IMR-90 (cell line): ENCODE results near the gene LUZP2. TPM values are rescaled to one million over a fixed set of nuclear protein-coding genes. Genes with fewer than 3 reads are reported as not detected.

Experiments used
- ATAC-seq: fragments of 200-7000 bp; cut with Tn5 transposase; 2 replicates; pipeline ENCODE4 v1.9.1; 2020; ENCODE audit warnings: low read depth, mild to moderate bottlenecking, moderate library complexity
- BruUV-seq: library from RNA; stranded (reverse); fragments of 400-500 nt; replicated peaks from 2 replicates; lab custom pipeline; 2021; lab: Mats Ljungman, UMichigan
- CTCF ChIA-PET: fragments of 300-600 bp; formaldehyde crosslinking; extraction: SDS; loops from one replicate; lab custom pipeline; 2021; ENCODE audit warnings: antibody characterized with exemption; lab: Yijun Ruan, JAX
- POLR2A ChIA-PET: fragments of 300-600 bp; sonication (Branson Sonifier 250); formaldehyde crosslinking; loops from one replicate; lab custom pipeline; 2022; ENCODE audit warnings: antibody characterized with exemption; ENCODE audit not compliant: unreplicated experiment; lab: Charles Lee
- DNase-seq: peaks from one replicate; pipeline ENCODE4 v3.0.0; 2013
- H2AFZ ChIP-seq: replicated peaks from 2 replicates; pipeline ENCODE3; 2013; ENCODE audit warnings: low read length, mild to moderate bottlenecking; ENCODE audit not compliant: poor library complexity
- H2AK5ac ChIP-seq: 2 replicates; pipeline ENCODE4 v1.6.1; 2013; ENCODE audit warnings: low read depth, low read length, inconsistent platforms
- H2AK9ac ChIP-seq: replicated peaks from 2 replicates; pipeline ENCODE3; 2013; ENCODE audit warnings: mild to moderate bottlenecking, low read depth, low read length, moderate library complexity; ENCODE audit not compliant: poor library complexity
- H2BK120ac ChIP-seq: 2 replicates; pipeline ENCODE4 v1.6.1; 2013; ENCODE audit warnings: low read depth, low read length, inconsistent platforms
- H2BK15ac ChIP-seq: 3 replicates; pipeline ENCODE4 v1.6.1; 2013; ENCODE audit warnings: low read depth, low read length, inconsistent platforms
- H2BK20ac ChIP-seq: 2 replicates; pipeline ENCODE4 v1.6.1; 2013; ENCODE audit warnings: low read depth, mild to moderate bottlenecking, inconsistent platforms, low read length, moderate library complexity
- H2BK5ac ChIP-seq: 2 replicates; pipeline ENCODE4 v1.6.1; 2013; ENCODE audit warnings: mild to moderate bottlenecking, low read depth, low read length, inconsistent platforms; ENCODE audit not compliant: poor library complexity, severe bottlenecking
- H3K14ac ChIP-seq: replicated peaks from 2 replicates; pipeline ENCODE4 v1.6.1; 2013; ENCODE audit warnings: low read depth, low read length, inconsistent platforms
- H3K18ac ChIP-seq: 2 replicates; pipeline ENCODE4 v1.6.1; 2013; ENCODE audit warnings: low read depth, low read length, control low read depth
- H3K23ac ChIP-seq: 2 replicates; pipeline ENCODE4 v1.6.1; 2013; ENCODE audit warnings: low read depth, low read length, inconsistent platforms
- H3K27ac ChIP-seq: 2 replicates; pipeline ENCODE4 v1.5.1; 2013; ENCODE audit warnings: mild to moderate bottlenecking, control low read depth, low read length; ENCODE audit not compliant: insufficient read depth
- H3K27me3 ChIP-seq: 2 replicates; pipeline ENCODE4 v1.6.1; 2013; ENCODE audit warnings: low read length; ENCODE audit not compliant: control insufficient read depth, insufficient read depth
- H3K36me3 ChIP-seq: 2 replicates; pipeline ENCODE4 v1.6.1; 2013; ENCODE audit warnings: low read length, mixed read lengths; ENCODE audit not compliant: control insufficient read depth, insufficient read depth
- H3K4ac ChIP-seq: 2 replicates; pipeline ENCODE4 v1.6.1; 2013; ENCODE audit warnings: low read depth, low read length, inconsistent platforms
- H3K4me1 ChIP-seq: 2 replicates; pipeline ENCODE4 v1.6.1; 2013; ENCODE audit warnings: low read length, mixed read lengths; ENCODE audit not compliant: control insufficient read depth, insufficient read depth
- H3K4me2 ChIP-seq: 2 replicates; pipeline ENCODE4 v1.6.1; 2013; ENCODE audit warnings: low read depth, mild to moderate bottlenecking, control low read depth, low read length, moderate library complexity
- H3K4me3 ChIP-seq: 2 replicates; pipeline ENCODE4 v1.5.1; 2013; ENCODE audit warnings: low read depth, mild to moderate bottlenecking, control low read depth, low read length, moderate library complexity; ENCODE audit not compliant: insufficient read depth
- H3K56ac ChIP-seq: 2 replicates; pipeline ENCODE4 v1.6.1; 2013; ENCODE audit warnings: low read length, inconsistent platforms; ENCODE audit not compliant: insufficient read depth; ENCODE audit errors: extremely low read depth
- H3K79me1 ChIP-seq, 2 experiments: 2 replicates each; pipeline ENCODE4 v1.6.1; 2013; ENCODE audit warnings: low read length in 2 of 2, inconsistent platforms in 1 of 2, low read depth in 1 of 2
- H3K9ac ChIP-seq: 2 replicates; pipeline ENCODE4 v1.6.1; 2013; ENCODE audit warnings: low read depth, low read length, control low read depth
- H3K9me1 ChIP-seq: 2 replicates; pipeline ENCODE4 v1.6.1; 2013; ENCODE audit warnings: low read length, inconsistent platforms; ENCODE audit not compliant: insufficient read depth
- H3K9me3 ChIP-seq: 2 replicates; pipeline ENCODE4 v1.6.1; 2013; ENCODE audit warnings: low read length; ENCODE audit not compliant: control insufficient read depth, insufficient read depth
- H4K20me1 ChIP-seq: 2 replicates; pipeline ENCODE4 v1.6.1; 2013; ENCODE audit warnings: low read length, inconsistent platforms; ENCODE audit not compliant: insufficient read depth
- H4K5ac ChIP-seq: 2 replicates; pipeline ENCODE4 v1.6.1; 2013; ENCODE audit warnings: mild to moderate bottlenecking, low read depth, low read length, control low read depth
- H4K8ac ChIP-seq, 2 experiments: 2 replicates each; pipeline ENCODE4 v1.6.1; 2013; ENCODE audit warnings: low read depth in 2 of 2, low read length in 2 of 2, control low read depth in 1 of 2, inconsistent platforms in 1 of 2
- H4K91ac ChIP-seq: 2 replicates; pipeline ENCODE4 v1.6.1; 2013; ENCODE audit warnings: low read depth, low read length, inconsistent platforms; ENCODE audit not compliant: insufficient read depth
- BHLHE40 ChIP-seq: fragments of 150-350 bp; IDR thresholded peaks from 2 replicates; pipeline ENCODE4 v1.6.1; 2016; ENCODE audit warnings: mild to moderate bottlenecking, low read depth, low read length
- CEBPB ChIP-seq: IDR thresholded peaks from 2 replicates; pipeline ENCODE4 v1.6.1; 2012; ENCODE audit warnings: low read depth, low read length, improper control_type of control experiment
- CHD1 ChIP-seq: IDR thresholded peaks from 2 replicates; pipeline ENCODE4 v1.6.1; 2012; ENCODE audit warnings: low read depth, low read length, improper control_type of control experiment
- CTCF ChIP-seq: conservative IDR thresholded peaks from 2 replicates; pipeline ENCODE4 v1.5.1; 2012; ENCODE audit warnings: mild to moderate bottlenecking, low read depth, low read length, improper control_type of control experiment
- ELK1 ChIP-seq: fragments of 150-350 bp; IDR thresholded peaks from 2 replicates; pipeline ENCODE4 v1.6.1; 2016; ENCODE audit warnings: low read depth, mild to moderate bottlenecking, low read length, moderate library complexity, borderline replicate concordance
- FOS ChIP-seq: fragments of 150-350 bp; IDR thresholded peaks from 2 replicates; pipeline ENCODE4 v1.6.1; 2016; ENCODE audit warnings: low read depth, low read length
- MAFK ChIP-seq: IDR thresholded peaks from 2 replicates; pipeline ENCODE4 v1.6.1; 2012; ENCODE audit warnings: low read depth, low read length, improper control_type of control experiment
- MAZ ChIP-seq: IDR thresholded peaks from 2 replicates; pipeline ENCODE4 v1.6.1; 2012; ENCODE audit warnings: low read depth, mild to moderate bottlenecking, low read length, improper control_type of control experiment, moderate library complexity, borderline replicate concordance
- MXI1 ChIP-seq: IDR thresholded peaks from 2 replicates; pipeline ENCODE4 v1.6.1; 2012; ENCODE audit warnings: low read depth, mild to moderate bottlenecking, low read length, moderate library complexity, borderline replicate concordance
- NFE2L2 ChIP-seq: fragments of 150-350 bp; IDR thresholded peaks from 2 replicates; pipeline ENCODE4 v1.6.1; 2016; ENCODE audit warnings: low read depth, mild to moderate bottlenecking, low read length
- POLR2A ChIP-seq: IDR thresholded peaks from 2 replicates; pipeline ENCODE4 v1.6.1; 2012; ENCODE audit warnings: mild to moderate bottlenecking, low read depth, low read length
- RAD21 ChIP-seq: IDR thresholded peaks from 2 replicates; pipeline ENCODE4 v1.6.1; 2012; ENCODE audit warnings: low read length, improper control_type of control experiment
- RCOR1 ChIP-seq: IDR thresholded peaks from 2 replicates; pipeline ENCODE4 v1.6.1; 2012; ENCODE audit warnings: mild to moderate bottlenecking, low read length, improper control_type of control experiment; ENCODE audit not compliant: insufficient replicate concordance
- RFX5 ChIP-seq: IDR thresholded peaks from 2 replicates; pipeline ENCODE4 v1.8.0; 2012; ENCODE audit warnings: low read depth, mild to moderate bottlenecking, low read length, moderate library complexity
- SMC3 ChIP-seq: fragments of 150-350 bp; IDR thresholded peaks from 2 replicates; pipeline ENCODE4 v1.6.1; 2016; ENCODE audit warnings: low read depth, mild to moderate bottlenecking, antibody characterized with exemption, low read length, moderate library complexity
- USF2 ChIP-seq: fragments of 150-350 bp; IDR thresholded peaks from 2 replicates; pipeline ENCODE4 v1.6.1; 2017; ENCODE audit warnings: mild to moderate bottlenecking, antibody characterized with exemption, low read length, low read depth
- WGBS, 2 experiments: methylation state at CpG; one replicate each; pipeline versions ENCODE4 v1.1.5 to v1.1.7; 2013; ENCODE audit warnings: missing lambda C conversion rate in 2 of 2; ENCODE audit not compliant: insufficient read length in 1 of 2; ENCODE audit errors: extremely low coverage in 2 of 2; 5-methylcytosine and 5-hydroxymethylcytosine counted together
- dilution Hi-C: fragments of 300-500 bp; cut with HindIII; formaldehyde crosslinking; loops from one replicate; pipeline ENCODE4 v1.14.3; 2018; ENCODE audit warnings: low sequenced_read_pairs; ENCODE audit not compliant: unreplicated experiment
- in situ Hi-C: fragments of 300-500 bp; cut with MboI; formaldehyde crosslinking; loops from 3 replicates; pipeline ENCODE4 v1.14.3; 2019; ENCODE audit warnings: low sequenced_read_pairs, inconsistent platforms, mixed read lengths
- intact Hi-C: fragments of 100-400 bp; cut with micrococcal nuclease; formaldehyde crosslinking; loops from 2 replicates; pipeline ENCODE4 v1.10.0; 2022
- polyA plus RNA-seq, 3 experiments: library from polyadenylated mRNA; depleted of rRNA; stranded (reverse); fragments of >200 nt; gene quantifications; 2 replicates each; pipeline ENCODE4 v1.2.3, GENCODE V29; 2012; ENCODE audit warnings: low replicate concordance in 1 of 3
- total RNA-seq: library from RNA; depleted of rRNA; stranded (reverse); fragments of >200 nt; gene quantifications from 2 replicates; pipeline ENCODE4 v1.2.3, GENCODE V29; 2012

Gene LUZP2
- total and polyA plus RNA-seq, 2 of the 4 experiments (the other 2 are of a cell fraction): 0.89 to 2.0 TPM

GRCh38 chr11:24793479-24793878, 296.6 kb downstream of the LUZP2 start:
- intact Hi-C loops (no loop called here), dilution Hi-C loops (no loop called here)
- CTCF ChIA-PET: no interaction called here

More at GRCh38 chr11:24793479-24793878, 296.6 kb downstream of the LUZP2 start:
- Histone ChIP-seq H3K9me1 (no peaks in the 10 kb centered on the region; the same call in 1 of the 2 replicates), H2BK120ac (no peak overlapping the region), H2BK15ac (no peak overlapping the region), H4K5ac (no peak overlapping the region), H3K79me1 (no peaks in the 10 kb centered on the region), H2AK5ac (no peak overlapping the region), H3K9ac (no peak overlapping the region), H4K91ac (no peak overlapping the region), H3K27ac (no peak overlapping the region), H3K27me3 (no peaks in the 10 kb centered on the region), H3K4me1 (peaks cover 2% of the 10 kb centered on the region; the same call in 1 of the 2 replicates), H3K4me3 (no peak overlapping the region), H2AFZ (no peak overlapping the region), H2BK20ac (no peak overlapping the region), H4K8ac (no peak overlapping the region), H3K18ac (no peak overlapping the region), H2BK5ac (no peak overlapping the region), H3K56ac (no peak overlapping the region), H3K4ac (no peak overlapping the region), H3K14ac (no peak overlapping the region), H3K23ac (no peak overlapping the region), H3K36me3 (no peaks in the 10 kb centered on the region), H4K20me1 (no peaks in the 10 kb centered on the region), H3K9me3 (no peaks in the 10 kb centered on the region), H2AK9ac (no peak overlapping the region), H3K4me2 (no peak overlapping the region)
- ATAC-seq (peak; percentile 60), DNase-seq (peak; percentile 61)
- POLR2A ChIA-PET: interaction anchor here (0.6 kb wide), 1 partner anchor 11 kb away, joined by 3 read pairs; no protein-coding TSS in a partner anchor
- BruUV-seq: no TSS peak
- in situ Hi-C loops: no loop called here
- no CpG with 5 or more reads among the region's 2 CpGs for WGBS, 2 experiments
- TF ChIP-seq RFX5: no peak
- TF ChIP-seq FOS: no peak
- no peak for TF ChIP-seq NFE2L2
- TF ChIP-seq RCOR1: no peak
- TF ChIP-seq SMC3: no peak
- no peak for TF ChIP-seq MAZ
- TF ChIP-seq CTCF: no peak
- no peak for TF ChIP-seq RAD21
- no peak for TF ChIP-seq POLR2A
- no peak for TF ChIP-seq BHLHE40
- TF ChIP-seq MAFK: no peak
- TF ChIP-seq CHD1: no peak
- TF ChIP-seq MXI1: no peak
- no peak for TF ChIP-seq USF2
- TF ChIP-seq ELK1: no peak
- TF ChIP-seq CEBPB: no peak; the same call in 1 of the 2 replicates
